K562 (cell line): ENCODE measurements around the gene PIK3CD. TPM values are rescaled to one million over a fixed set of nuclear protein-coding genes. Genes with fewer than 3 reads are reported as not detected.
A peak's percentile ranks its signal among the peaks of the same experiment; 100 is the strongest.

Experiments used
- GATA2 ChIP-seq: sonication (generic); formaldehyde crosslinking; IDR thresholded peaks from 2 replicates; pipeline ENCODE4 v1.4.0; 2020; ENCODE audit warnings: mild to moderate bottlenecking, missing genetic modification reagents
- MTA1 ChIP-seq: fragments of 450-650 bp; IDR thresholded peaks from 2 replicates; pipeline ENCODE4 v1.6.1; 2017; ENCODE audit warnings: borderline replicate concordance
- polyA plus RNA-seq, 8 experiments: library from polyadenylated mRNA; depleted of rRNA in 4 of 8; stranded (reverse) in 5 of 8; unstranded in 3 of 8; fragments of >200 nt; fragmentation: Nextera tagmentation in 2 of 8; fragmentation: Illumina TruSeq in 1 of 8; extraction: Ambion mirVana in 2 of 8; extraction: Trizol in 1 of 8; gene quantifications; 2 replicates each; pipeline versions ENCODE4 v1.2.1 to v1.2.3, GENCODE V29; 2011 to 2014; ENCODE audit warnings: inconsistent platforms in 1 of 8, missing spikeins in 1 of 8
- total RNA-seq, 7 experiments: library from RNA; depleted of rRNA in 6 of 7; stranded (reverse); fragments of >200 nt in 6 of 7; fragmentation: Illumina TruSeq in 2 of 7; extraction: Trizol in 2 of 7; gene quantifications; 2 replicates each; pipeline versions ENCODE4 v1.2.1 to v1.2.3, GENCODE V29; 2011 to 2021; ENCODE audit warnings: low replicate concordance in 1 of 7
- TF ChIP-seq, protein P1 (sequence below): fragments of 450-650 bp; IDR thresholded peaks from 2 replicates; pipeline ENCODE4 v1.6.1; 2016; ENCODE audit warnings: mild to moderate bottlenecking
- TF ChIP-seq, protein P2 (sequence below), 2 experiments: fragments of 450-650 bp; IDR thresholded peaks; 2 replicates each; pipeline ENCODE4 v1.6.1; 2018; ENCODE audit warnings: mild to moderate bottlenecking in 2 of 2, low read depth in 1 of 2; ENCODE audit not compliant: partially characterized antibody in 2 of 2

The PIK3CD gene
- total and polyA plus RNA-seq, 9 of the 15 experiments (the other 6 are each of a cell fraction or from before 2014, with no cell fraction given): 1.8 to 20.8 (median 7.2) TPM

DNA sequence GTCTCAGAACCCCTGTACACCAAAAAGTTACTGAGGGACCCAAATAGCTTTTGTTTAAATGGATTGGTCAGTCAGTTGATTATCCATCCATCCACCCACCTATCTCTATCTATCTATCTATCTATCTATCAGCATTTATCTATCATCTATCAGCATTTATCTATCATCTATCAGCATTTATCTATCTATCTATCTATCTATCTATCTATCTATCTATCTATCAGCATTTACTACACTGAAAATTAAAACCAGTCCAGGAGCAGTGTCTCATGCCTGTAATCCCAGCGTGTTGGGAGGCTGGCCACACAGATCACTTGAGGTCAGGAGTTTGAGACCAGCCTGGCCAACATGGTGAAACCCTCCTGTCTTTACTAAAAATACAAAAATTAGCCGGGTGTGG is 125.2 kb downstream of the PIK3CD start (continued):
- TF ChIP-seq GATA2 (CRISPR knock-in tag) (peak; percentile 81), MTA1 (peak; percentile 79)
- TF ChIP-seq, protein P1, sequence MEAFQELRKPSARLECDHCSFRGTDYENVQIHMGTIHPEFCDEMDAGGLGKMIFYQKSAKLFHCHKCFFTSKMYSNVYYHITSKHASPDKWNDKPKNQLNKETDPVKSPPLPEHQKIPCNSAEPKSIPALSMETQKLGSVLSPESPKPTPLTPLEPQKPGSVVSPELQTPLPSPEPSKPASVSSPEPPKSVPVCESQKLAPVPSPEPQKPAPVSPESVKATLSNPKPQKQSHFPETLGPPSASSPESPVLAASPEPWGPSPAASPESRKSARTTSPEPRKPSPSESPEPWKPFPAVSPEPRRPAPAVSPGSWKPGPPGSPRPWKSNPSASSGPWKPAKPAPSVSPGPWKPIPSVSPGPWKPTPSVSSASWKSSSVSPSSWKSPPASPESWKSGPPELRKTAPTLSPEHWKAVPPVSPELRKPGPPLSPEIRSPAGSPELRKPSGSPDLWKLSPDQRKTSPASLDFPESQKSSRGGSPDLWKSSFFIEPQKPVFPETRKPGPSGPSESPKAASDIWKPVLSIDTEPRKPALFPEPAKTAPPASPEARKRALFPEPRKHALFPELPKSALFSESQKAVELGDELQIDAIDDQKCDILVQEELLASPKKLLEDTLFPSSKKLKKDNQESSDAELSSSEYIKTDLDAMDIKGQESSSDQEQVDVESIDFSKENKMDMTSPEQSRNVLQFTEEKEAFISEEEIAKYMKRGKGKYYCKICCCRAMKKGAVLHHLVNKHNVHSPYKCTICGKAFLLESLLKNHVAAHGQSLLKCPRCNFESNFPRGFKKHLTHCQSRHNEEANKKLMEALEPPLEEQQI: no peak
- TF ChIP-seq, protein P2, sequence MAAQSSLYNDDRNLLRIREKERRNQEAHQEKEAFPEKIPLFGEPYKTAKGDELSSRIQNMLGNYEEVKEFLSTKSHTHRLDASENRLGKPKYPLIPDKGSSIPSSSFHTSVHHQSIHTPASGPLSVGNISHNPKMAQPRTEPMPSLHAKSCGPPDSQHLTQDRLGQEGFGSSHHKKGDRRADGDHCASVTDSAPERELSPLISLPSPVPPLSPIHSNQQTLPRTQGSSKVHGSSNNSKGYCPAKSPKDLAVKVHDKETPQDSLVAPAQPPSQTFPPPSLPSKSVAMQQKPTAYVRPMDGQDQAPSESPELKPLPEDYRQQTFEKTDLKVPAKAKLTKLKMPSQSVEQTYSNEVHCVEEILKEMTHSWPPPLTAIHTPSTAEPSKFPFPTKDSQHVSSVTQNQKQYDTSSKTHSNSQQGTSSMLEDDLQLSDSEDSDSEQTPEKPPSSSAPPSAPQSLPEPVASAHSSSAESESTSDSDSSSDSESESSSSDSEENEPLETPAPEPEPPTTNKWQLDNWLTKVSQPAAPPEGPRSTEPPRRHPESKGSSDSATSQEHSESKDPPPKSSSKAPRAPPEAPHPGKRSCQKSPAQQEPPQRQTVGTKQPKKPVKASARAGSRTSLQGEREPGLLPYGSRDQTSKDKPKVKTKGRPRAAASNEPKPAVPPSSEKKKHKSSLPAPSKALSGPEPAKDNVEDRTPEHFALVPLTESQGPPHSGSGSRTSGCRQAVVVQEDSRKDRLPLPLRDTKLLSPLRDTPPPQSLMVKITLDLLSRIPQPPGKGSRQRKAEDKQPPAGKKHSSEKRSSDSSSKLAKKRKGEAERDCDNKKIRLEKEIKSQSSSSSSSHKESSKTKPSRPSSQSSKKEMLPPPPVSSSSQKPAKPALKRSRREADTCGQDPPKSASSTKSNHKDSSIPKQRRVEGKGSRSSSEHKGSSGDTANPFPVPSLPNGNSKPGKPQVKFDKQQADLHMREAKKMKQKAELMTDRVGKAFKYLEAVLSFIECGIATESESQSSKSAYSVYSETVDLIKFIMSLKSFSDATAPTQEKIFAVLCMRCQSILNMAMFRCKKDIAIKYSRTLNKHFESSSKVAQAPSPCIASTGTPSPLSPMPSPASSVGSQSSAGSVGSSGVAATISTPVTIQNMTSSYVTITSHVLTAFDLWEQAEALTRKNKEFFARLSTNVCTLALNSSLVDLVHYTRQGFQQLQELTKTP (IDR thresholded peaks at IDR 0.05; ENCODE audit: low read depth in 1 of 2, partially characterized antibody in 2 of 2): no peak

Other genes starting within 250 kb of the PIK3CD start
- gene SLC25A33, start 112.3 kb upstream of the PIK3CD start, total RNA-seq (2014; rRNA removed): 22.7 and 23.5 TPM in 2 replicates
- 23.5 and 24.2 TPM in 2 replicates for gene SLC25A33, start 112.3 kb upstream of the PIK3CD start, total RNA-seq (2014; rRNA removed; fragmentation: Illumina TruSeq; extraction: Trizol)
- gene SLC25A33, start 112.3 kb upstream of the PIK3CD start, total RNA-seq (2015; rRNA removed; fragmentation: Illumina TruSeq; extraction: Trizol): 17.6 and 19.2 TPM in 2 replicates
- 20.7 and 20.9 TPM in 2 replicates for gene SLC25A33, start 112.3 kb upstream of the PIK3CD start, total RNA-seq (2021)
- 11.9 and 14.9 TPM in 2 replicates for gene SLC25A33, start 112.3 kb upstream of the PIK3CD start, polyA plus RNA-seq (2011; rRNA removed)
- gene SLC25A33, start 112.3 kb upstream of the PIK3CD start, polyA plus RNA-seq (2014; fragmentation: Illumina TruSeq; extraction: Trizol): 15.3 and 16.5 TPM in 2 replicates
- gene SLC25A33, start 112.3 kb upstream of the PIK3CD start, polyA plus RNA-seq (2014; fragmentation: Nextera tagmentation; extraction: Ambion mirVana): 1 to 10 TPM; 3.2 to 6.4 TPM
- 17.5 and 21.6 TPM in 2 replicates for gene SLC25A33, start 112.3 kb upstream of the PIK3CD start, polyA plus RNA-seq (2014; rRNA removed)
- 9.0 and 16.5 TPM in 2 replicates for gene TMEM201, start 62.8 kb upstream of the PIK3CD start, total RNA-seq (2014; rRNA removed)
- gene TMEM201, start 62.8 kb upstream of the PIK3CD start, total RNA-seq (2014; rRNA removed; fragmentation: Illumina TruSeq; extraction: Trizol): 1.9 and 3.0 TPM in 2 replicates
- gene TMEM201, start 62.8 kb upstream of the PIK3CD start, total RNA-seq (2015; rRNA removed; fragmentation: Illumina TruSeq; extraction: Trizol): 7.4 and 9.0 TPM in 2 replicates
- gene TMEM201, start 62.8 kb upstream of the PIK3CD start, total RNA-seq (2021): 48.8 and 51.3 TPM in 2 replicates
- 2.3 and 3.9 TPM in 2 replicates for gene TMEM201, start 62.8 kb upstream of the PIK3CD start, polyA plus RNA-seq (2011; rRNA removed)
- 10.3 and 24.1 TPM in 2 replicates for gene TMEM201, start 62.8 kb upstream of the PIK3CD start, polyA plus RNA-seq (2014; fragmentation: Illumina TruSeq; extraction: Trizol)
- gene TMEM201, start 62.8 kb upstream of the PIK3CD start, polyA plus RNA-seq (2014; fragmentation: Nextera tagmentation; extraction: Ambion mirVana): under 1 TPM; 0.42 to 0.46 TPM
- 14.7 and 15.4 TPM in 2 replicates for gene TMEM201, start 62.8 kb upstream of the PIK3CD start, polyA plus RNA-seq (2014; rRNA removed)
- 13.9 and 19.7 TPM in 2 replicates for gene CLSTN1, start 172.2 kb downstream of the PIK3CD start, total RNA-seq (2014; rRNA removed)
- 8.6 and 10.0 TPM in 2 replicates for gene CLSTN1, start 172.2 kb downstream of the PIK3CD start, total RNA-seq (2014; rRNA removed; fragmentation: Illumina TruSeq; extraction: Trizol)
- 13.3 and 13.5 TPM in 2 replicates for gene CLSTN1, start 172.2 kb downstream of the PIK3CD start, total RNA-seq (2015; rRNA removed; fragmentation: Illumina TruSeq; extraction: Trizol)
- gene CLSTN1, start 172.2 kb downstream of the PIK3CD start, total RNA-seq (2021): 32.5 TPM in 2 replicates
- 3.7 and 6.1 TPM in 2 replicates for gene CLSTN1, start 172.2 kb downstream of the PIK3CD start, polyA plus RNA-seq (2011; rRNA removed)
- gene CLSTN1, start 172.2 kb downstream of the PIK3CD start, polyA plus RNA-seq (2014; fragmentation: Illumina TruSeq; extraction: Trizol): 23.9 and 26.8 TPM in 2 replicates
- 1 to 10 TPM; 1.1 to 1.6 TPM for gene CLSTN1, start 172.2 kb downstream of the PIK3CD start, polyA plus RNA-seq (2014; fragmentation: Nextera tagmentation; extraction: Ambion mirVana)
- 12.5 and 13.8 TPM in 2 replicates for gene CLSTN1, start 172.2 kb downstream of the PIK3CD start, polyA plus RNA-seq (2014; rRNA removed)